Activated T-cell treated with anti-CD3 and anti-CD28 coated beads, Interleukin-2, amount 50 U/mL, for 24 hours (primary cell): ENCODE results near the gene MEF2C.

Source experiments
- DNase-seq: peaks from one replicate; pipeline ENCODE4 v3.0.0-alpha.2; 2020
- H3K27ac Mint-ChIP-seq: 2 replicates; pipeline ENCODE4 v1.8.0; 2020; ENCODE audit warnings: mild to moderate bottlenecking, mixed read lengths
- H3K27me3 Mint-ChIP-seq: 2 replicates; pipeline ENCODE4 v1.8.0; 2020; ENCODE audit warnings: mixed read lengths
- H3K36me3 Mint-ChIP-seq: 2 replicates; pipeline ENCODE4 v1.8.0; 2020; ENCODE audit warnings: low read depth, mixed read lengths
- H3K4me1 Mint-ChIP-seq: 2 replicates; pipeline ENCODE4 v1.8.0; 2020; ENCODE audit warnings: low read depth, mixed read lengths
- H3K4me3 Mint-ChIP-seq: 2 replicates; pipeline ENCODE4 v1.8.0; 2020; ENCODE audit warnings: mild to moderate bottlenecking, moderate library complexity, mixed read lengths
- H3K9me3 Mint-ChIP-seq: 2 replicates; pipeline ENCODE4 v1.8.0; 2020; ENCODE audit warnings: mixed read lengths

Gene MEF2C

DNA sequence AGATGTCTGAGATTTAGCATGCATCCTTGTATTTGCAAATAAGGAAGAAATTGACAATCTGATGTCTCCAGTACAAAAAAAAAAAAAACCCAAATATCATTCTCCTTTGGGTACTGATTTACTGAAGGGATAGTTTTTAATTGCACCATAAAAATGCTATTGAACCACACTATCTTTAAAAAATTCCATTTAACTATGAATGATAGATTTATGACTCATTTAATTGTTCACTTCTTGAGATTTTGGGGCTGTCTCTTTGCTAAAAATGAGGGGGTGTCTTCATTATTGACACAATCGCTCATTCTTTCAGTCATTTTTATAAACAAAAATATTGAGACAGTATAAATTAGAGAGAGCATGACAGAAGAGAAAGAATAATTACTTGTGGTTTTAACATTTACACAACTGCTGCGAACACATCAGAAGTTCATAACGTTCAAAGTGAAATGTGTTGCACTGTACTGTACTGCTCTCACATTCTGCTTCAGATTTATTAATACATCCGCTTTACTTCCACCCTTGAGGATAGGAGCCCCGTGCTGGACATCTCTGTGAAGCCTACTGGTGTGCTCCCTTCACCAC is 142.3 kb downstream of the MEF2C start:
- DNase-seq = no peak
- Mint-ChIP-seq H3K4me3 (no peak overlapping the region), H3K27ac (no peak overlapping the region), H3K27me3 (peaks cover 39% of the 10 kb centered on the region), H3K9me3 (no peaks in the 10 kb centered on the region), H3K4me1 (no peaks in the 10 kb centered on the region), H3K36me3 (no peaks in the 10 kb centered on the region)

DNA sequence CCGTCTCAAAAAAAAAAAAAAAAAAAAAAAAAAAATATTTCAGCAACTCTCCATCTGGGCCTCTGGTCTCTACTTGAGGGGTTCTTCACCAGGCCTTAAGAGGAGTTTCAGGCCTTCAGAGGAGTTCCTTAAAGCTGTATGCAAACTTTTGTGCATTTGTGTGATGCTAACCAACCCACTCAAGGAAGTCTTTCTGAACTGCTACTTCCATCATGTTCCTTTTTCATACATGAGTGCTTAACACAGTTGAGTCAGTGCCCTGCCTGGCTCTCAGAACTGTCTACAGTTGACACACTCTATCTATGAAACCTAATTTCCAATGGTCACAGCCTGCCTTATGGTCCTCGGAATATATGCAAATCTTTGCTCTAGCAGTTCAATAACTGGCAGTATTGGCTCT is 146.5 kb downstream of the MEF2C start:
- H3K9me3 Mint-ChIP-seq = no peaks in the 10 kb centered on the region
- H3K4me1 Mint-ChIP-seq = peaks cover 8% of the 10 kb centered on the region
- DNase-seq = no peak
- H3K36me3 Mint-ChIP-seq = no peaks in the 10 kb centered on the region
- H3K27me3 Mint-ChIP-seq = peaks cover 42% of the 10 kb centered on the region
- H3K27ac Mint-ChIP-seq = no peak overlapping the region
- no peak overlapping the region for H3K4me3 Mint-ChIP-seq

DNA sequence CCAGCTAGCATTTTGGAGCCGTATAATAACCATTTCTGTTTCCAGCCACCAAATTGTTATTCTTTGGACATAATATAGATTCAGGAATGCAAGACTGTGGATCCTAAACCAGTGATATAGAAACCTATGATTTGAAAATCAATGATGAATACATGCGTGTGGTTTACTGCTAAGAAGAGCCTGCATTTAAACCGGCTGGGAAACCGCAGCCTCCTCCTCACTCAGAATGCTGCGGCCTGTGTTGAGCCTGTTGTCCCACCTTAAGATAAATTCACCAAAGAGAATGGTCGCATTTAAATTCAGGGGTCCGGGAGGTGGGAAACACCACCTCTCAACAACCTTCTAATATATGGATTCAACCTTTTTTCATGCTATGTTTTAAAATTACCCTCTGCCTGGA is 148.0 kb downstream of the MEF2C start:
- Mint-ChIP-seq H3K36me3 (no peaks in the 10 kb centered on the region), H3K27me3 (peaks cover 34% of the 10 kb centered on the region), H3K4me3 (no peak overlapping the region), H3K4me1 (peaks cover 8% of the 10 kb centered on the region), H3K9me3 (no peaks in the 10 kb centered on the region), H3K27ac (no peak overlapping the region)
- no peak for DNase-seq

DNA sequence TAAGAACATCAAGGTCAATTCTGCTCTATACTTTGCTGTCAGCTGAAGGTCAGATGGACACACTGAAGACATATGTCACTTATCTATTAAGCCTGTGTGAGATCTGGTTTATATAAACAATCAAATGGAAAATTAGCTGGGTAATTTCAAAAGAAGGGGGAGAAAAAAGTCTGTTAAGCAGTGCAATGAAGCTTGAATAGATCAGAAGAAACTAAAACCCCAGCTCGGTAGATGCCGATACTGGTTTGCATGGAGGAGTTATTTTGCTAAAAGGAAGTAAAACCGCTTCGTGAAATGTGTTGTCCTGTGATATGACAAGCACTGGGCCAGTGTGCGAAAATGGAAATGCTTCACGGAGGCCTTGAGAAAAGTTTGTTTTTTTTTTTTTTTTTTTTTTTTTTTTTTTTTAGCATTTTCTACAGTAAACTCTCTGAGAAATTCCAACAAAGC is 148.8 kb downstream of the MEF2C start:
- H3K36me3 Mint-ChIP-seq = no peaks in the 10 kb centered on the region
- H3K4me1 Mint-ChIP-seq = peaks cover 9% of the 10 kb centered on the region
- H3K4me3 Mint-ChIP-seq = no peak overlapping the region
- DNase-seq = no peak
- H3K27me3 Mint-ChIP-seq = peaks cover 35% of the 10 kb centered on the region
- no peaks in the 10 kb centered on the region for H3K9me3 Mint-ChIP-seq
- no peak overlapping the region for H3K27ac Mint-ChIP-seq

DNA sequence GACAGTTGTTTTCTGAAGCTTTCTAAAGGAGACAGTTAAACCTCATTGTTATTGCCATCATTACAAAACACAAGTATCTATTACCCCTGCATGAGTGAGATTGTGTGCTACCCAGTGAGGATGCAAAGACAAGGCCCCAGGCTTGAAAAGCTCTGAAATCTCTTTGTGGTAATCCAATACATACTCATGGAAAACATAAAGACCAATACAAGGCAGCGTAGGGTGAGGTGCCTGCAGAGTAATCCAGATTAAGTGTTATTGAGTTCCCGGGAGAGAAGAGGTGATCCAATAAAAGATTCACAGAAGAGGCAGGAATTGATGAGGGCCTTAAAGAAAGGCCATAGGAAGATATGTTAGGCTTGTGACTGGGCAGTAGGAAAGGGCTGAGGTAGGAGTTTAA is 150.1 kb downstream of the MEF2C start:
- Mint-ChIP-seq H3K27me3 (peaks cover 29% of the 10 kb centered on the region), H3K4me1 (peaks cover 9% of the 10 kb centered on the region), H3K4me3 (no peak overlapping the region), H3K27ac (no peak overlapping the region), H3K9me3 (no peaks in the 10 kb centered on the region), H3K36me3 (no peaks in the 10 kb centered on the region)
- no peak for DNase-seq

DNA sequence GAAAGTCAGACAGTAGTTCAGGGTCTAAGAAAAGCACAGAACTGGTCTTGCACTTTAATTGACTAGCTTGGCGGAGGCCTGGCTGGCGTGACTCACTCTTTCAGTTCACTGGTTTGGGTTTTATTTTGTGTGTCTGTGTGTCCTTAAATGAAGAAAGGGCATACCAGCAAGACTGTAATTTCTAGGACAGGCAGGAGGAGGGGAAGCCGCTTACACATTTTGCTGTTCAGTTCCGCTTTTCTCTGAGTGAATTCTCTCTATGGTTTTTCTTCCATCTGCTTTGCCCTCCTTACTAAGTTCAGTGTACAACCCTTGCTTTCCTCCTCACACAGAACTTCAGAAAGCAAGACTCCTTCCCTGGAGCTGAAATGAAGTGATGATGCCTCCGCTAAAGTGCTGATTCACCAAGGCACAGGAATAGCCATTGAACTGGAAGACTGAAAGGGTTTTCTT is 150.8 kb downstream of the MEF2C start:
- H3K27ac Mint-ChIP-seq = no peak overlapping the region
- peaks cover 9% of the 10 kb centered on the region for H3K4me1 Mint-ChIP-seq
- no peak for DNase-seq
- peaks cover 27% of the 10 kb centered on the region for H3K27me3 Mint-ChIP-seq
- no peaks in the 10 kb centered on the region for H3K36me3 Mint-ChIP-seq
- no peak overlapping the region for H3K4me3 Mint-ChIP-seq
- no peaks in the 10 kb centered on the region for H3K9me3 Mint-ChIP-seq

DNA sequence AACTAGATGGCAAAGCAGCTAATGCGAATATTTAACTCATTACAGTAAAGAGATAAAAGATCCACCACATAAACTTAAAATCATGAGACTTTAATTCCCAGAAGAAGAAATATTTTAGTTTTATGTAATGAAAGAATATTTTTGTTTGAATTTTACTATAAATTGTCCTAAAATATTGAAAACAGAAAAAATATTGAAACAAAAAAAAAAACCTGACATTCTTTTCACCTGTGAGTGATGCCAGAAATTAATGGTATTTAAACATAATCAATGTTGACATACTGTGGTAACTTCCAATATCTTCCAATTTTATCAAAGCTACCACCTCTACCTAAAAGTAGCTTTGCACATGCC is 153.2 kb downstream of the MEF2C start:
- Mint-ChIP-seq H3K36me3 (no peaks in the 10 kb centered on the region), H3K27ac (no peak overlapping the region), H3K4me1 (peaks cover 9% of the 10 kb centered on the region), H3K27me3 (peaks cover 29% of the 10 kb centered on the region), H3K4me3 (no peak overlapping the region), H3K9me3 (no peaks in the 10 kb centered on the region)
- no peak for DNase-seq

DNA sequence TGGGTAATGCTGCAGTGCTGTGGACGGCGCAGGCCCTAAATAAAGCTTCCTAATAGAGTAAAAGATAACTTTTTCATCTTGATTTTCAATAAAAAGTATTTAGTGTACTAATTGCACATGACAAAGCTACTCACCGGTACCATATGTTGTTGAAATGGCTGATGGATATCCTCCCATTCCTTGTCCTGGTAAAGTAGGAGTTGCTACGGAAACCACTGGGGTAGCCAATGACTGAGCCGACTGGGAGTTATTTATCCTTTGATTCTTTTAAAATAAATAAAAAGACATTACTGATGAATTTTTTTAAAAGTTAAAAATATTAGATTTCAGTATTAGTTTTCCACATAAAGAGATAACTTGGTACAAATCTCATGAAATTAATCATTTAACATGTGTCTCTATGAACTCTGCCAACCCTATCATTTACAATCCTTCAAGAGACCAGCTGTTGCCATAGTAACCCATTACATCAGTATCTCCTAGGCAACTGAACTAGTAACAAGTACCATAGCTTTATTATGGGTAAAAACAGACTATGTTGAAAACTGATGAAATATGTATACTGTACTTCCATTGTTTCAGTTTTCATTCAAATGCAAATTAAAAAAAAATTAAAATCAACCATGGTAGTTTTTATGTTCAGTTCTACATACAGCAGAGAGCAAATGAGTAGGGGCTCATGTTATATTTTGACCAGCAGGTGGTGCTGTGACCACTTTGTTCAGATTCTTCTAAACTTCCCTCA is 153.7 kb downstream of the MEF2C start:
- Mint-ChIP-seq H3K9me3 (no peaks in the 10 kb centered on the region), H3K27ac (no peak overlapping the region), H3K36me3 (no peaks in the 10 kb centered on the region), H3K4me1 (peaks cover 9% of the 10 kb centered on the region), H3K27me3 (peaks cover 29% of the 10 kb centered on the region), H3K4me3 (no peak overlapping the region)
- DNase-seq = peak; percentile 35

DNA sequence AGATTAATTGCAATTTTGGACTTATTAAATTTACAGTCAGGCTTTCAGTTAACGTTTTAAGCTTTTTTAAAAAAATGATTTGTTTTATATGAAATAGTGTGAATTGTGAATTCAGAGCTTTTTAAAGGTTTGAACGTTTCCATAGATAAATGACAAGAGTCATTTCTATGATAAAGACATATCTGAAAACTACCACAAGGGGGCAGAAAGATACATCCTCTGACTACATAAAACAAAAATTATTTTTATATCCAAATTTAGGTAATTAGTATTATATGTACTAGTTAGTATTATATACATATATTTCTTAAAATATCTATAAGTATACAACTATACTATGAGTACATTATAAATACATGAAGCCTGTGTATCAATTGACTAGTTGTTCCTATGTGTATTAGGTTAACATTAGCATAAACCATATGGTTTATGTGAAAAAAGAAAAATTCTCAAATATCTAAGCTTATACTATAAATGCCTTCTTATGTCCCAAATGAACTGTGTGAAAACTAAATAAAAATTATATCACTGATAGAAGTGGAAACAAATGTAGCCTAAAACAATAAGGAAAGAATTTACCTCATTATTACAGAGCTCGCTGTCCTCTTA is 155.2 kb downstream of the MEF2C start:
- no peak overlapping the region for H3K27ac Mint-ChIP-seq
- peaks cover 4% of the 10 kb centered on the region for H3K4me1 Mint-ChIP-seq
- H3K36me3 Mint-ChIP-seq = no peaks in the 10 kb centered on the region
- no peak for DNase-seq
- H3K27me3 Mint-ChIP-seq = peaks cover 31% of the 10 kb centered on the region
- H3K9me3 Mint-ChIP-seq = no peaks in the 10 kb centered on the region
- H3K4me3 Mint-ChIP-seq = no peak overlapping the region

DNA sequence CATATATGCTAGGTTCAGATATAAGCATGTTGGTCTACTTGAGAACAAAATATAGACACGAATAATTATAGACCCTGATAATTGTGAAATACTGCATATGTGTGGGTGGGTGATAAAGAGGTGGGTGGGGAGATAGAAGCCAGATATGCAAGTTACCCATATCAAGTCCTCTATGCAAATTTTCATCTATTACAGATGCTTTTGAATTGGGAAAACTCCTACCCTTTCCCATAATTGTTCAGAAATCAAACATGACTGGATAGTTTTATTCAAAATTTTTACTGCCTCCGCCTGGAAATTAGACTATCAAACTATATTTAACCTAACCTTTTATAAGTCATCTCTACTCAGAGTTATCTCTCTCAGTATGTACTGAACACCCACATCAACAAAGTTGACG is 157.5 kb downstream of the MEF2C start:
- Mint-ChIP-seq H3K27ac (no peak overlapping the region), H3K4me3 (no peak overlapping the region), H3K36me3 (no peaks in the 10 kb centered on the region), H3K4me1 (peaks cover 1% of the 10 kb centered on the region), H3K27me3 (peaks cover 43% of the 10 kb centered on the region), H3K9me3 (no peaks in the 10 kb centered on the region)
- DNase-seq = no peak

DNA sequence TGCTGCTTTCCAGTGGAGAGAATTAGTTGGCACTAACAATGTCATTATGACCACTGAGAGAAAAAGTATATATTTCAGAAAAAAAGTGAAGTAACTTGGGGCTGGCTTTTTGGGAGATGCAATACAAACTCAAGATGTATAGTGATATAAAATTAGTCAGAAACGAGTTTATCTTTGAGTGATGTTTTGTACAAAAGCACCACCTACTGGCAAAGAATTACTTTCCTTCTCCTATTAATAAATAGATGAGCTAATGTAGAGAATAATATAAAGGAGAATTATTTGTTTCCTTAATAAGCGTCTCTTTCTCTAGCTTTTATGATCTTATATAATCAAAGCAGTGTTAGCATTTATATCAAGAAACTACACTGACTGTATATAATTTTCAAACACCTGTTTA is 158.8 kb downstream of the MEF2C start:
- Mint-ChIP-seq H3K36me3 (no peaks in the 10 kb centered on the region), H3K27ac (no peak overlapping the region), H3K4me3 (no peak overlapping the region), H3K9me3 (no peaks in the 10 kb centered on the region), H3K4me1 (no peaks in the 10 kb centered on the region), H3K27me3 (peaks cover 46% of the 10 kb centered on the region)
- no peak for DNase-seq

DNA sequence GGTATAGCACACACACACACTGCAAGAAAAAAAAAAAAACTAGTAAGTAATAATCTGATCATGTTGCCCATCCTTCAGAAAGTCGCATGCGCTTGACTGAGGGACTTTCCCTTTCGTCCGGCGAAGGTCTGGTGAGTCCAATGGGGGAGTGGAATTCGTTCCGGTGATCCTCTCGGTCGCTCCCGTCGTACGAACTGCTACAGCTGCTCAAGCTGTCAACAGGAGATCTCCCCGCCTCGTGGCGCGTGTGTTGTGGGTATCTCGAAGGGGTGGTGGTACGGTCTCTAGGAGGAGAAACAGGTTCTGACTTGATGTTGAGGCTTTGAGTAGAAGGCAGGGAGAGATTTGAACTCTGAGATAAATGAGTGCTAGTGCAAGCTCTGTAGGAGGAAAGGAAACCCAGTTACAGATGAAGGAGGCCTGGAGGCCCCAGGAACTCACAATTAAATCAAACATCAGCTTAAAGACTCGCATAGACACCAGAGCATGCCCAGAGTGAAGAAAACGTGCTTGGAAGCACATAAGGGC is 160.4 kb downstream of the MEF2C start:
- peaks cover 56% of the 10 kb centered on the region for H3K27me3 Mint-ChIP-seq
- no peaks in the 10 kb centered on the region for H3K36me3 Mint-ChIP-seq
- H3K9me3 Mint-ChIP-seq = no peaks in the 10 kb centered on the region
- DNase-seq = no peak
- H3K4me3 Mint-ChIP-seq = no peak overlapping the region
- H3K27ac Mint-ChIP-seq = no peak overlapping the region
- H3K4me1 Mint-ChIP-seq = no peaks in the 10 kb centered on the region

DNA sequence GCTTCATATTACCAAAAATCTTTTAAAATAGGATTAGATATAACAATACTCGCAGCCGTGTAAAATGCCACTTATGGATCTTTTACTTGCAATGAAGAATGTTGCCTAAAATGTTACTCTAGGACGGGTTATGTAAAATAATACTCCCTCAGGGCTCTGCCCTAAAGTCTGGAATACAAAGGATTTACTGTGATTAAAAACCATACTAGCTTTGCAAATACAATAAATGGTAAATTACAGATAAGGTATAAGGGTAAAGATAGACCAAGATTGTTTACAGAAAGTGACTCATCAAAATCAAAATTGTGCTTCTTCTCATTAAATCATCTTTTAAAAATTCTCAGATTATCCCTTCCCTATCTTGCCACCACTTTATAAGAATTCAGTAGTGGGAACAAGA is 163.6 kb downstream of the MEF2C start:
- Mint-ChIP-seq H3K27ac (no peak overlapping the region), H3K4me3 (no peak overlapping the region)

DNA sequence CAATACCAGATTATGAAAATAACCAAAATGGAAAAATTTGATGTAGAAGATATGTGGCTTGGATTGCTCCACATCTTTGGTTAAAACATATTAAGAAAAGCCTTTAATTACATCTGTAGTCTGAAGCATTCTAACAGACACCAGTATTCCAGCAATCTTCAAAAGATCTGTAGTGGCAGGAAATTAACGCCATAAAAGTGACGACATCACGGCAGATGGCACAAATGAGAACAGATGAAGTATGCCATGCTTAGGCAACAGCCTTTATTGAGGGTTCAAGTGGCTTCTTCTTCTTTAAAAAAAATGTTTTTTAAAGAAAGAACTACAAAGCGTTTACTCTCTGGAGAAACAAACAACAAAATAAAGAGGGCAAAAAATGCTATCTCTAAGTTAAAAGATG is 164.2 kb downstream of the MEF2C start:
- no peak overlapping the region for H3K27ac Mint-ChIP-seq
- no peaks in the 10 kb centered on the region for H3K9me3 Mint-ChIP-seq
- no peak overlapping the region for H3K4me3 Mint-ChIP-seq
- DNase-seq = no peak
- H3K36me3 Mint-ChIP-seq = no peaks in the 10 kb centered on the region
- H3K4me1 Mint-ChIP-seq = no peaks in the 10 kb centered on the region
- peaks cover 52% of the 10 kb centered on the region for H3K27me3 Mint-ChIP-seq

More for the DNA sequence above, 163.6 kb downstream of the MEF2C start:
- no peak for DNase-seq
- Mint-ChIP-seq H3K36me3 (no peaks in the 10 kb centered on the region), H3K4me1 (no peaks in the 10 kb centered on the region), H3K27me3 (peaks cover 57% of the 10 kb centered on the region), H3K9me3 (no peaks in the 10 kb centered on the region)

DNA sequence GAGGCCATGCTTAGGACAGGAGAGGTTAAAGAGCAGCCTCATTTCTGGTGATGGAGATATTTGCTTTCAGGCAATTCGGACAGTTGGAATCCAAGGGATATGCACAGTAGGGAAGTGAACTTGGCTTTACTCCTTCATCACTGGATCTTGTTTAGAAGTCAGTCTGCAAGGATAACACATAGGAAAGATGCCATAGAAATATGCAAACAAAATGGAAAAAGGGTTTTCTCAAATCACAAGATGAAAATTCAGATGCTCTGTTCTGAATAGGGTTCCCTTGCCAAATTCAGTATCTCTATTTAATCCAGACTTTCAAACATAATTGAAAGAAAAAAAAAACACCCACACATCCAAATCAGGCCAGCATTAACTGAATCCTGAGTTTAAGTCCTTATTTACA is 166.9 kb downstream of the MEF2C start:
- no peaks in the 10 kb centered on the region for H3K36me3 Mint-ChIP-seq
- H3K9me3 Mint-ChIP-seq = no peaks in the 10 kb centered on the region
- no peaks in the 10 kb centered on the region for H3K4me1 Mint-ChIP-seq
- H3K27me3 Mint-ChIP-seq = peaks cover 37% of the 10 kb centered on the region
- DNase-seq = no peak
- no peak overlapping the region for H3K27ac Mint-ChIP-seq
- no peak overlapping the region for H3K4me3 Mint-ChIP-seq
